Measurements from ENCODE around the gene RALGPS1.
"Not testable (repeated sequence)": the region's sequence is repeated elsewhere in the genome, so short reads cannot be mapped to it uniquely, and the experiment has no call there.

RALGPS1 gene

GRCh38 chr9:126989847-126990842 lies 75.6 kb downstream of the RALGPS1 start:
- no peak for DNase-seq

GRCh38 chr9:126991183-126991582 lies 76.6 kb downstream of the RALGPS1 start:
- no peak for DNase-seq

- DNase-seq: no peak
These were observed 77.8 kb downstream of the RALGPS1 start for GRCh38 chr9:126992427-126992826.

- DNase-seq: no peak
These were observed 84.9 kb downstream of the RALGPS1 start for GRCh38 chr9:126999315-127000068.

- DNase-seq: peak; percentile 77
These were observed 90.6 kb downstream of the RALGPS1 start for GRCh38 chr9:127004946-127005769.

- no peak for DNase-seq
These were observed 91.3 kb downstream of the RALGPS1 start for GRCh38 chr9:127005770-127006314.

GRCh38 chr9:127007638-127008037 lies 93.1 kb downstream of the RALGPS1 start:
- no peak for DNase-seq

- no peak for DNase-seq
These were observed 93.5 kb downstream of the RALGPS1 start for GRCh38 chr9:127008076-127008475.

GRCh38 chr9:127011772-127012171 lies 97.2 kb downstream of the RALGPS1 start:
- no peak for DNase-seq

GRCh38 chr9:127012250-127012649 lies 97.7 kb downstream of the RALGPS1 start:
- no peak for DNase-seq

- DNase-seq: no peak
These were observed 99.0 kb downstream of the RALGPS1 start for GRCh38 chr9:127013597-127013996.

- DNase-seq: no peak
These were observed 99.8 kb downstream of the RALGPS1 start for GRCh38 chr9:127014216-127014909.

GRCh38 chr9:127014910-127015540 lies 100.4 kb downstream of the RALGPS1 start:
- DNase-seq: no peak

- DNase-seq: no peak
These were observed 101.4 kb downstream of the RALGPS1 start for GRCh38 chr9:127015921-127016512.

GRCh38 chr9:127017979-127018378 lies 103.4 kb downstream of the RALGPS1 start:
- DNase-seq: not testable (repeated sequence)

- no peak for DNase-seq
These were observed 104.4 kb downstream of the RALGPS1 start for GRCh38 chr9:127018935-127019334.

GRCh38 chr9:127020036-127020801 lies 105.6 kb downstream of the RALGPS1 start:
- no peak for DNase-seq

GRCh38 chr9:127020802-127021078 lies 106.2 kb downstream of the RALGPS1 start:
- no peak for DNase-seq

- DNase-seq: no peak
These were observed 107.2 kb downstream of the RALGPS1 start for GRCh38 chr9:127021664-127022363.

Measured in activated CD8-positive, alpha-beta memory T cell treated with anti-CD3 and anti-CD28 coated beads for 24 hours (primary cell).